GM12891 (cell line): ENCODE data around the gene KLHL12.

Experiments used
- POLR2A ChIP-seq: IDR thresholded peaks from 2 replicates; pipeline ENCODE4 v1.6.1; 2011; ENCODE audit warnings: low read depth, low read length, control low read depth
- POLR2AphosphoS5 ChIP-seq: IDR thresholded peaks from 2 replicates; pipeline ENCODE4 v1.6.1; 2011; ENCODE audit warnings: low read depth, low read length, control low read depth
- SPI1 ChIP-seq: IDR thresholded peaks from 2 replicates; pipeline ENCODE4 v1.6.1; 2011; ENCODE audit warnings: low read depth, low read length, control low read depth
- TAF1 ChIP-seq: IDR thresholded peaks from 2 replicates; pipeline ENCODE4 v1.6.1; 2011; ENCODE audit warnings: low read depth, low read length, control low read depth

DNA sequence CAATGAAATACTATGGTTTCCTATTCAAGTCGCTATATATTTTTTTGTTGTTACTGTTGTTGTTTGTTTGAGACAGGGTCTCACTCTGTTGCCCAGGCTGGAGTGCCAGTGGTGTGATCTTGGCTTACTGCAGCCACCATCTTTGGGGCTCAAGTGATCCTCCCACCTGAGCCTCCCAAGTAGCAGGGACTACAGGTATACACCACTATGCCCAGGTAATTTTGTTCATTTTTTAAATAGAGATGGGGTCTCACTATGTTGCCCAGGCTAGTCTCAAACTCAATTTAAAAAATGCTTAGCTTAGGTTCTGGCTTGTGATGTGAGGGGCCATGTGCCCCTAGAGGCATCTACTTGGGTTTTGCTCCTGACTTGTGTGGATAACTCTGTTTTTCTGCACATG is 47.9 kb downstream of the KLHL12 start:
- TF ChIP-seq POLR2A (no peak), POLR2AphosphoS5 (no peak), TAF1 (no peak), SPI1 (no peak)
